A673 (cell line): ENCODE measurements around the gene SMIM38.

Source experiments
- CTCF ChIP-seq: fragments of 300-800, 200-600 bp; sonication (generic); conservative IDR thresholded peaks from 2 replicates; pipeline ENCODE4 v1.5.1; 2017; ENCODE audit warnings: low read depth, mild to moderate bottlenecking, antibody characterized with exemption, low read length, moderate library complexity, mixed read lengths
- EZH2 ChIP-seq: fragments of 200-600 bp; sonication (generic); IDR thresholded peaks from 2 replicates; pipeline ENCODE4 v1.6.1; 2017; ENCODE audit warnings: borderline replicate concordance, low read depth, mild to moderate bottlenecking, mixed read lengths, antibody characterized with exemption, low read length; ENCODE audit not compliant: poor library complexity, severe bottlenecking

- TF ChIP-seq CTCF (no peak), EZH2 (no peak)
Observed at GRCh38 chr11:69180726-69181125, 25.0 kb downstream of the SMIM38 start.
